ENCODE data around the gene EFCAB10. TPM values are rescaled to one million over a fixed set of nuclear protein-coding genes. Genes with fewer than 3 reads are reported as not detected.

EFCAB10 gene
- total and polyA plus RNA-seq, 2 of the 13 experiments (the other 11 are each of a cell fraction or from before 2014, with no cell fraction given), result 0.40 TPM; not detected in 1

GRCh38 chr7:105590793-105591192 lies 9.5 kb upstream of the EFCAB10 start:
- no peak overlapping the region for H3K9ac ChIP-seq (ENCODE audit: insufficient read depth, low read depth, low read length)
- intact Hi-C loops (cut with micrococcal nuclease; ENCODE audit: unreplicated experiment) (no loop called here), in situ Hi-C loops (cut with HindIII; ENCODE audit: extremely low pct_ligation_motif_present, low pct_unique_long_range_greater_than_20kb) (no loop called here)
- H2AFZ ChIP-seq (ENCODE audit: low read length), result no peak overlapping the region
- peaks cover 9% of the 10 kb centered on the region for H3K4me1 ChIP-seq (ENCODE audit: insufficient read depth, low read length)
- no peak overlapping the region for H3K27ac ChIP-seq (ENCODE audit: extremely low read length, insufficient read depth, low read length)
- no peaks in the 10 kb centered on the region for H3K79me2 ChIP-seq (ENCODE audit: insufficient read depth, low read length)
- H3K4me3 ChIP-seq (replicated peaks in 1 of 3; ENCODE audit: insufficient read depth in 1 of 3, low read depth in 2 of 3, low read length in 3 of 3), result no peak overlapping the region
- no peaks in the 10 kb centered on the region; a peak in 1 of 5 replicates for H3K27me3 ChIP-seq (ENCODE audit: control insufficient read depth in 1 of 2, insufficient read depth in 2 of 2, low read length in 2 of 2)
- CTCF ChIA-PET (ENCODE audit: low intra/inter-chr PET ratio, low total read pairs), result no interaction called here
- no peak for FAIRE-seq
- no peaks in the 10 kb centered on the region for H4K20me1 ChIP-seq (ENCODE audit: insufficient read depth, low read length)
- TF ChIP-seq ZNF337 (CRISPR knock-in tag; IDR thresholded peaks at IDR 0.05; ENCODE audit: borderline replicate concordance, low read depth) (no peak), ZNF121 (CRISPR knock-in tag; IDR thresholded peaks at IDR 0.05) (0 out of 2 replicates have a peak, but pooled peaks have one; percentile 11), ZNF724P (CRISPR knock-in tag; IDR thresholded peaks at IDR 0.05; ENCODE audit: borderline replicate concordance) (no peak), ZMYM3 (CRISPR knock-in tag; IDR thresholded peaks at IDR 0.05) (no peak), ZNF33B (CRISPR knock-in tag; IDR thresholded peaks at IDR 0.05) (no peak)
- H3K4me2 ChIP-seq (ENCODE audit: low read depth, low read length), result no peak overlapping the region
- ATAC-seq, result no peak
- no TSS peak for BruUV-seq (replicated peaks)
- WGBS (ENCODE audit: low lambda C conversion rate), result 23% methylated on average over 4 of the region's 5 CpGs
- no peaks in the 10 kb centered on the region for H3K9me3 ChIP-seq (ENCODE audit: low read length)
- POLR2A ChIA-PET, result no interaction called here
- H3K36me3 ChIP-seq (replicated peaks in 1 of 2; ENCODE audit: control insufficient read depth in 1 of 2, insufficient read depth in 2 of 2, low read length in 2 of 2), result no peaks in the 10 kb centered on the region
- no peak for DNase-seq (ENCODE audit: low spot score)

- 10% methylated on average over 6 of the region's 6 CpGs for WGBS (ENCODE audit: low lambda C conversion rate)
- H3K36me3 ChIP-seq (replicated peaks in 1 of 2; ENCODE audit: control insufficient read depth in 1 of 2, insufficient read depth in 2 of 2, low read length in 2 of 2), result no peaks in the 10 kb centered on the region
- POLR2A ChIA-PET, result interaction anchor here (1.2 to 1.3 kb wide), 2 partner anchors 8 to 58 kb away, joined by 3 to 5 read pairs; partner anchors contain the start of genes EFCAB10 and RINT1
- H3K4me1 ChIP-seq (ENCODE audit: insufficient read depth, low read length), result peaks cover 9% of the 10 kb centered on the region
- H3K79me2 ChIP-seq (ENCODE audit: insufficient read depth, low read length), result no peaks in the 10 kb centered on the region
- DNase-seq (ENCODE audit: low spot score), result peak; percentile 66
- in situ Hi-C loops (cut with HindIII; ENCODE audit: extremely low pct_ligation_motif_present, low pct_unique_long_range_greater_than_20kb) (no loop called here), intact Hi-C loops (cut with micrococcal nuclease; ENCODE audit: unreplicated experiment) (loop anchor here (1.0 kb wide), 3 partner anchors 159 to 666 kb away; no protein-coding TSS in a partner anchor)
- no peak overlapping the region for H2AFZ ChIP-seq (ENCODE audit: low read length)
- no peaks in the 10 kb centered on the region for H3K9me3 ChIP-seq (ENCODE audit: low read length)
- CTCF ChIA-PET (ENCODE audit: low intra/inter-chr PET ratio, low total read pairs), result interaction anchor here (1.1 kb wide), 1 partner anchor 190 kb away, joined by 3 read pairs; no protein-coding TSS in a partner anchor
- H3K27ac ChIP-seq (ENCODE audit: extremely low read length, insufficient read depth, low read length), result no peak overlapping the region
- peak; percentile 93 for FAIRE-seq
- BruUV-seq (replicated peaks), result no TSS peak
- peak; percentile 94 for ATAC-seq
- H3K9ac ChIP-seq (ENCODE audit: insufficient read depth, low read depth, low read length), result no peak overlapping the region
- no peaks in the 10 kb centered on the region; a peak in 1 of 5 replicates for H3K27me3 ChIP-seq (ENCODE audit: control insufficient read depth in 1 of 2, insufficient read depth in 2 of 2, low read length in 2 of 2)
- no peak overlapping the region for H3K4me3 ChIP-seq (replicated peaks in 1 of 3; ENCODE audit: insufficient read depth in 1 of 3, low read depth in 2 of 3, low read length in 3 of 3)
- no peak overlapping the region for H3K4me2 ChIP-seq (ENCODE audit: low read depth, low read length)
- no peaks in the 10 kb centered on the region for H4K20me1 ChIP-seq (ENCODE audit: insufficient read depth, low read length)
- 0 out of 2 replicates have a peak, but pooled peaks have one; percentile 11 for TF ChIP-seq ARID5B (CRISPR knock-in tag; IDR thresholded peaks at IDR 0.05)
- TF ChIP-seq SAP130 (CRISPR knock-in tag; IDR thresholded peaks at IDR 0.05; ENCODE audit: low read depth), result 0 out of 2 replicates have a peak, but pooled peaks have one; percentile 21
- TF ChIP-seq PLSCR1 (CRISPR knock-in tag; IDR thresholded peaks at IDR 0.05; ENCODE audit: borderline replicate concordance), result no peak
- TF ChIP-seq RAD21 (CRISPR knock-in tag; IDR thresholded peaks at IDR 0.05), result peak; percentile 66
- TF ChIP-seq STAG1 (CRISPR knock-in tag; IDR thresholded peaks at IDR 0.05), result peak; percentile 82
- 0 out of 2 replicates have a peak, but pooled peaks have one; percentile 19 for TF ChIP-seq GATAD2A (CRISPR knock-in tag; IDR thresholded peaks at IDR 0.05)
- no peak for TF ChIP-seq CHCHD3 (CRISPR knock-in tag; IDR thresholded peaks at IDR 0.05)
- no peak for TF ChIP-seq ZNF510 (CRISPR knock-in tag; IDR thresholded peaks at IDR 0.05; ENCODE audit: low read depth)
- peak; percentile 58; the same call in 1 of the 2 replicates for TF ChIP-seq RFX3 (CRISPR knock-in tag; IDR thresholded peaks at IDR 0.05)
- TF ChIP-seq RFX1 (IDR thresholded peaks at IDR 0.05), result peak; percentile 26; the same call in 1 of the 2 replicates
These were observed 8.2 kb upstream of the EFCAB10 start for GRCh38 chr7:105589356-105590077.
